Activated T-cell treated with anti-CD3 and anti-CD28 coated beads, Interleukin-2, amount 50 U/mL, for 4 hours (primary cell): ENCODE measurements around the gene RNF31. TPM values are rescaled to one million over a fixed set of nuclear protein-coding genes. Genes with fewer than 3 reads are reported as not detected.
A peak's percentile ranks its signal among the peaks of the same experiment; 100 is the strongest.

Source experiments
- ATAC-seq, 2 donors: fragments of 200-7000 bp; cut with Tn5 transposase; one replicate each; pipeline ENCODE4 v1.10.0; 2021
- DNase-seq: peaks from one replicate; pipeline ENCODE4 v3.0.0-alpha.2; 2020
- H3K27me3 Mint-ChIP-seq: one replicate; pipeline ENCODE4 v1.8.0; 2021; ENCODE audit warnings: low read depth, mixed read lengths
- H3K36me3 Mint-ChIP-seq: one replicate; pipeline ENCODE4 v1.8.0; 2022; ENCODE audit warnings: mixed read lengths; ENCODE audit not compliant: insufficient read depth
- H3K4me1 Mint-ChIP-seq: one replicate; pipeline ENCODE4 v1.8.0; 2021; ENCODE audit warnings: low read depth, mixed read lengths
- H3K4me3 Mint-ChIP-seq: one replicate; pipeline ENCODE4 v1.8.0; 2021; ENCODE audit warnings: mild to moderate bottlenecking, moderate library complexity, mixed read lengths
- H3K9me3 Mint-ChIP-seq: one replicate; pipeline ENCODE4 v1.8.0; 2021; ENCODE audit warnings: mixed read lengths
- total RNA-seq, 3 donors: library from RNA; stranded (reverse); gene quantifications; one replicate each; pipeline ENCODE4 v1.2.1, GENCODE V29; 2021

Gene RNF31
- total RNA-seq, 3 donors from 2014 or later, result 99.4 to 108 (median 106) TPM

GRCh38 chr14:24176599-24176998, 29.3 kb downstream of the RNF31 start:
- no peak for DNase-seq
- H3K27me3 Mint-ChIP-seq, result no peaks in the 10 kb centered on the region
- H3K4me3 Mint-ChIP-seq, result no peak overlapping the region
- no peak for ATAC-seq
- H3K4me1 Mint-ChIP-seq, result peaks cover 10% of the 10 kb centered on the region
- H3K36me3 Mint-ChIP-seq, result peaks cover 20% of the 10 kb centered on the region
- no peaks in the 10 kb centered on the region for H3K9me3 Mint-ChIP-seq

- peaks cover 24% of the 10 kb centered on the region for H3K36me3 Mint-ChIP-seq
- peaks cover 8% of the 10 kb centered on the region for H3K4me1 Mint-ChIP-seq
- no peak for DNase-seq
- no peak overlapping the region for H3K4me3 Mint-ChIP-seq
- H3K27me3 Mint-ChIP-seq, result no peaks in the 10 kb centered on the region
- H3K9me3 Mint-ChIP-seq, result no peaks in the 10 kb centered on the region
- ATAC-seq, result no peak
Observed at GRCh38 chr14:24177041-24177825, 29.9 kb downstream of the RNF31 start.

- peaks cover 6% of the 10 kb centered on the region for H3K4me1 Mint-ChIP-seq
- DNase-seq (no peak), ATAC-seq (no peak)
- no peaks in the 10 kb centered on the region for H3K9me3 Mint-ChIP-seq
- no peak overlapping the region for H3K4me3 Mint-ChIP-seq
- peaks cover 29% of the 10 kb centered on the region for H3K36me3 Mint-ChIP-seq
- H3K27me3 Mint-ChIP-seq, result no peaks in the 10 kb centered on the region
Observed at GRCh38 chr14:24177891-24178290, 30.6 kb downstream of the RNF31 start.

- H3K9me3 Mint-ChIP-seq, result no peaks in the 10 kb centered on the region
- no peak overlapping the region for H3K4me3 Mint-ChIP-seq
- no peaks in the 10 kb centered on the region for H3K27me3 Mint-ChIP-seq
- H3K36me3 Mint-ChIP-seq, result peaks cover 32% of the 10 kb centered on the region
- DNase-seq (no peak), ATAC-seq (no peak)
- peaks cover 2% of the 10 kb centered on the region for H3K4me1 Mint-ChIP-seq
Observed at GRCh38 chr14:24178399-24179178, 31.3 kb downstream of the RNF31 start.

- H3K36me3 Mint-ChIP-seq, result peaks cover 33% of the 10 kb centered on the region
- H3K4me1 Mint-ChIP-seq, result peaks cover 2% of the 10 kb centered on the region
- H3K9me3 Mint-ChIP-seq, result no peaks in the 10 kb centered on the region
- DNase-seq (no peak), ATAC-seq (no peak)
- H3K4me3 Mint-ChIP-seq, result no peak overlapping the region
- no peaks in the 10 kb centered on the region for H3K27me3 Mint-ChIP-seq
Observed at GRCh38 chr14:24179294-24179960, 32.1 kb downstream of the RNF31 start.

- peaks cover 35% of the 10 kb centered on the region for H3K36me3 Mint-ChIP-seq
- H3K27me3 Mint-ChIP-seq, result no peaks in the 10 kb centered on the region
- H3K4me1 Mint-ChIP-seq, result no peaks in the 10 kb centered on the region
Observed at GRCh38 chr14:24179961-24180796, 32.9 kb downstream of the RNF31 start.

GRCh38 chr14:24181371-24182077, 34.2 kb downstream of the RNF31 start:
- H3K4me1 Mint-ChIP-seq, result peaks cover 2% of the 10 kb centered on the region
- peak in 1 of 2 donors; percentile 3 for ATAC-seq
- peaks cover 40% of the 10 kb centered on the region for H3K36me3 Mint-ChIP-seq
- no peaks in the 10 kb centered on the region for H3K27me3 Mint-ChIP-seq
- no peaks in the 10 kb centered on the region for H3K9me3 Mint-ChIP-seq
- DNase-seq, result no peak
- no peak overlapping the region for H3K4me3 Mint-ChIP-seq

More at GRCh38 chr14:24179961-24180796, 32.9 kb downstream of the RNF31 start:
- ATAC-seq (no peak), DNase-seq (no peak)
- Mint-ChIP-seq H3K9me3 (no peaks in the 10 kb centered on the region), H3K4me3 (no peak overlapping the region)

GRCh38 chr14:24182110-24182882, 35.0 kb downstream of the RNF31 start:
- H3K27me3 Mint-ChIP-seq, result no peaks in the 10 kb centered on the region
- ATAC-seq (peak in 1 of 2 donors; percentile 6), DNase-seq (no peak)
- no peak overlapping the region for H3K4me3 Mint-ChIP-seq
- peaks cover 6% of the 10 kb centered on the region for H3K4me1 Mint-ChIP-seq
- H3K9me3 Mint-ChIP-seq, result no peaks in the 10 kb centered on the region
- peaks cover 38% of the 10 kb centered on the region for H3K36me3 Mint-ChIP-seq

- DNase-seq (no peak), ATAC-seq (no peak)
- H3K4me1 Mint-ChIP-seq, result peaks cover 12% of the 10 kb centered on the region
- H3K4me3 Mint-ChIP-seq, result no peak overlapping the region
- H3K27me3 Mint-ChIP-seq, result no peaks in the 10 kb centered on the region
- no peaks in the 10 kb centered on the region for H3K9me3 Mint-ChIP-seq
- peaks cover 38% of the 10 kb centered on the region for H3K36me3 Mint-ChIP-seq
Observed at GRCh38 chr14:24183014-24183481, 35.8 kb downstream of the RNF31 start.

GRCh38 chr14:24184104-24184970, 37.0 kb downstream of the RNF31 start:
- Mint-ChIP-seq H3K4me1 (peaks cover 22% of the 10 kb centered on the region), H3K36me3 (peaks cover 38% of the 10 kb centered on the region), H3K4me3 (no peak overlapping the region), H3K9me3 (no peaks in the 10 kb centered on the region), H3K27me3 (no peaks in the 10 kb centered on the region)
- no peak for ATAC-seq
- DNase-seq, result no peak

GRCh38 chr14:24185026-24185425, 37.7 kb downstream of the RNF31 start:
- ATAC-seq, result no peak
- DNase-seq, result no peak
- H3K36me3 Mint-ChIP-seq, result peaks cover 37% of the 10 kb centered on the region
- H3K4me3 Mint-ChIP-seq, result no peak overlapping the region
- H3K27me3 Mint-ChIP-seq, result no peaks in the 10 kb centered on the region
- H3K9me3 Mint-ChIP-seq, result no peaks in the 10 kb centered on the region
- peaks cover 25% of the 10 kb centered on the region for H3K4me1 Mint-ChIP-seq

- peaks cover 36% of the 10 kb centered on the region for H3K36me3 Mint-ChIP-seq
- DNase-seq, result no peak
- H3K4me3 Mint-ChIP-seq, result no peak overlapping the region
- no peak for ATAC-seq
- H3K4me1 Mint-ChIP-seq, result peaks cover 26% of the 10 kb centered on the region
- H3K27me3 Mint-ChIP-seq, result no peaks in the 10 kb centered on the region
- H3K9me3 Mint-ChIP-seq, result no peaks in the 10 kb centered on the region
Observed at GRCh38 chr14:24185741-24186140, 38.4 kb downstream of the RNF31 start.
